Esophagus muscularis mucosa (tissue), 3 donors: ENCODE measurements around the gene PITPNM3.

Source experiments
- EP300 ChIP-seq: sonication (generic); formaldehyde crosslinking; IDR thresholded peaks from one replicate; pipeline ENCODE4 v1.6.1; 2017; ENCODE audit warnings: antibody characterized with exemption
- TF ChIP-seq, protein P1 (sequence below), 3 experiments: fragments of 200-600 bp in 2 of 3; fragments of 450-650 bp in 1 of 3; sonication (generic) in 2 of 3; IDR thresholded peaks; one replicate each; pipeline ENCODE4 v1.5.1; 2017 to 2019; ENCODE audit warnings: antibody characterized with exemption in 3 of 3, mild to moderate bottlenecking in 2 of 3, moderate library complexity in 1 of 3

DNA sequence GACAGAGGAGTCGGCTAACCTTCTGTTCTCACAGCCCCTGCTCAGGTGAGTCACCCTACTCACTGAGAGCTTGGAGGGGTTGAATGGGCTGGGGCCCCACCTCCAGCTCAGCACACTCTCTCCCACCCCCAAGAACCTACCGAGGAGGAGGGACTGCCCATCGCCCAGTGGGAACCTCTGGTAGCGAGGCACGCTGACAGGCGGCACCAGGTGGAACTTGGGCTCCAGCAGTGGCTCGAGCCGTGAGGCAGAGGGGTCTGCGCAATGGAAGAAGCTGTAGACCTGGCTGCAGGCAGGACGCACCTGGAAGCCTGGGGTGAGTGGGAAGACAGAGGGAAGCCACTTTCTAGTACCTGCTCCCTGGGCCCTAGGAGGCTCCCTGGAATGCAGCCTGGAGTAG lies 83.8 kb downstream of the PITPNM3 start:
- TF ChIP-seq, protein P1, sequence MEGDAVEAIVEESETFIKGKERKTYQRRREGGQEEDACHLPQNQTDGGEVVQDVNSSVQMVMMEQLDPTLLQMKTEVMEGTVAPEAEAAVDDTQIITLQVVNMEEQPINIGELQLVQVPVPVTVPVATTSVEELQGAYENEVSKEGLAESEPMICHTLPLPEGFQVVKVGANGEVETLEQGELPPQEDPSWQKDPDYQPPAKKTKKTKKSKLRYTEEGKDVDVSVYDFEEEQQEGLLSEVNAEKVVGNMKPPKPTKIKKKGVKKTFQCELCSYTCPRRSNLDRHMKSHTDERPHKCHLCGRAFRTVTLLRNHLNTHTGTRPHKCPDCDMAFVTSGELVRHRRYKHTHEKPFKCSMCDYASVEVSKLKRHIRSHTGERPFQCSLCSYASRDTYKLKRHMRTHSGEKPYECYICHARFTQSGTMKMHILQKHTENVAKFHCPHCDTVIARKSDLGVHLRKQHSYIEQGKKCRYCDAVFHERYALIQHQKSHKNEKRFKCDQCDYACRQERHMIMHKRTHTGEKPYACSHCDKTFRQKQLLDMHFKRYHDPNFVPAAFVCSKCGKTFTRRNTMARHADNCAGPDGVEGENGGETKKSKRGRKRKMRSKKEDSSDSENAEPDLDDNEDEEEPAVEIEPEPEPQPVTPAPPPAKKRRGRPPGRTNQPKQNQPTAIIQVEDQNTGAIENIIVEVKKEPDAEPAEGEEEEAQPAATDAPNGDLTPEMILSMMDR (IDR thresholded peaks at IDR 0.05) = no peak
- no peak for TF ChIP-seq EP300
